GM21786 (cell line): ENCODE data around the gene BCL2L12.
"Not testable (repeated sequence)": the region's sequence is repeated elsewhere in the genome, so short reads cannot be mapped to it uniquely, and the experiment has no call there.

ENCODE experiments used
- ATAC-seq: cut with Tn5 transposase; IDR thresholded peaks from one replicate; pipeline ENCODE4 v1.9.1; 2021; ENCODE audit not compliant: unreplicated experiment

The BCL2L12 gene

DNA sequence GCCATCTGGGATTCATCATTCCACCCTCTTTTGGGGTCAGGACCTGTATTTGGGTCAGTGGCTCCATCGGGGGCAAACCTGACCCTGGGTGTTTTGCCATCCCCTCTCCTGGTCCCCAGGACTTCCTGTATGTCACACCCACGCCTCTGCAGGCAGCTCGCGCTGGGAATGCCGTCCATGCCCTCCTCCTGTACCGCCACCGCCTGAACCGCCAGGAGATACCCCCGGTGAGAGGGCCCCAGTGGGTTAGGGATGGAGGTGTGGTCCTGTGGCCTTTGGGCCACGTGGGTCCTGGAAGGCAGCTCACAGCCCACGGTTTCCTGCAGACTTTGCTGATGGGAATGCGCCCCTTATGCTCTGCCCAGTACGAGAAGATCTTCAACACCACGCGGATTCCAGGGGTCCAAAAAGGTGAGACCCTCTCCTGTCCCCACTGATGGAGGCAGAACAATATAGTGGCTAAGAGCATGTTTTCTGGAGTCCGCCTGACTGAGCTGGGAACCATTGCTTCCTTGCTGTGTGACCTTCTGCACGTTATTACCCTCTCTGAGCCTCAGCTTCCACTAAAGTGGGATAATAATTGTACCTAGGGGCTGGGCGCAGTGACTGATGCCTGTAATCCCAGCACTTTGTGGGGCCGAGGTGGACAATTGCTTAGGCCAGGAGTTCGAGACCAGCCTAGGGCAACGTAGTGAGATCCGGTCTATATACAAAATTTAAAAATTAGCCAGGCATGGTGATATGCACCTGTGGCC, 39.3 kb downstream of the BCL2L12 start:
- no peak for ATAC-seq

DNA sequence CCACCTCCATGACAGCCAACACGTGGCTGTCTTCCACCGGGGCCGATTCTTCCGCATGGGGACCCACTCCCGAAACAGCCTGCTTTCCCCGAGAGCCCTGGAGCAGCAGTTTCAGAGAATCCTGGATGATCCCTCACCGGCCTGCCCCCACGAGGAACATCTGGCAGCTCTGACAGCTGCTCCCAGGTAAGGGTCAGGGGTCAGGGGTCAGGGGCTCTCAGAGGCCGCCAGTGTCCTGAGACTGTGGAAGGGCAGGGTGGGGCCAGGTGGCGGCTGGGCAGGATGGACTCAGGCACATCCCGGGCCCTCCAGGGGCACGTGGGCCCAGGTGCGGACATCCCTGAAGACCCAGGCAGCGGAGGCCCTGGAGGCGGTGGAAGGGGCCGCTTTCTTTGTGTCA, 40.2 kb downstream of the BCL2L12 start:
- no peak for ATAC-seq

DNA sequence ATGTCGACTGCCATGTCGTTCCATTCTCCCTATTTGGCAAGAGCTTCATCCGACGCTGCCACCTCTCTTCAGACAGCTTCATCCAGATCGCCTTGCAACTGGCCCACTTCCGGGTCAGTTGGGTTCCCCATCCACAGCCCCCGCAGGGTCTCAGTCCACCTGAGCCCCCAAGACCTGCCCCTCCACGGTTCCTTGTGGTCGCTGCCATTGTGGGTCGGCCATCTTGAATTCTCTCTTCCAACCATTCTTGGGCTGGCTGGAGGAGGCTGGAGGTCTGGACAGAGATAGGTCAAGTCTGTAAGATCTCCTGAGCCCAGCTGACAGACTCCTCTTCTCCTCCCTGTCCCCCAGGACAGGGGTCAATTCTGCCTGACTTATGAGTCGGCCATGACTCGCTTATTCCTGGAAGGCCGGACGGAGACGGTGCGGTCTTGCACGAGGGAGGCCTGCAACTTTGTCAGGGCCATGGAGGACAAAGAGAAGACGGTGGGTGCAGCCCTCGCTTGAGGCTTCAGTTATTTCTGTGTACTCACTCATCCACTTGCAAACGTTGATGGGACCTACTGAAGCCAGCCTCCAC, 44.7 kb downstream of the BCL2L12 start:
- ATAC-seq: no peak

DNA sequence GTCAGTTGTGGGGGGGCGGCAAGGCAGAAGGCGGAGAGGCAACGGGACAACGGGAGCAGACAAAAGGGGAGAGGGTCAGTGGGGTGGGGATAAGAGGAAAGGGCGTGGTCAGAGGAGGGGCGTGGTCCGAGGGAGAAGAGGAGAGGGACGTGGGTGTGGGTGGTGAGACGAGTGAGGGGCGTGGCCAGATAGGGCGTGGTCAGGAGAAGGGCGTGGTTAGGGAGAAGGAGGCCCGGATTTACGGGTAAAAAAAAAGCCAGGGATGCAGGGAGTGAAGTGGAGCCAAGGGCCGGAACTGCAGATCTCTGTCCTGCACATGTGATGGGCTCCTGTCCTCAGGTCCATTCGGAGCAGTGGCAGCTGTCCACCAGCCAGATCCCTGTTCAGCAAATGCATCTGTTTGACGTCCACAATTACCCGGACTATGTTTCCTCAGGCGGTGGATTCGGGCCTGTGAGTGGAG, 46.7 kb downstream of the BCL2L12 start:
- no peak for ATAC-seq

DNA sequence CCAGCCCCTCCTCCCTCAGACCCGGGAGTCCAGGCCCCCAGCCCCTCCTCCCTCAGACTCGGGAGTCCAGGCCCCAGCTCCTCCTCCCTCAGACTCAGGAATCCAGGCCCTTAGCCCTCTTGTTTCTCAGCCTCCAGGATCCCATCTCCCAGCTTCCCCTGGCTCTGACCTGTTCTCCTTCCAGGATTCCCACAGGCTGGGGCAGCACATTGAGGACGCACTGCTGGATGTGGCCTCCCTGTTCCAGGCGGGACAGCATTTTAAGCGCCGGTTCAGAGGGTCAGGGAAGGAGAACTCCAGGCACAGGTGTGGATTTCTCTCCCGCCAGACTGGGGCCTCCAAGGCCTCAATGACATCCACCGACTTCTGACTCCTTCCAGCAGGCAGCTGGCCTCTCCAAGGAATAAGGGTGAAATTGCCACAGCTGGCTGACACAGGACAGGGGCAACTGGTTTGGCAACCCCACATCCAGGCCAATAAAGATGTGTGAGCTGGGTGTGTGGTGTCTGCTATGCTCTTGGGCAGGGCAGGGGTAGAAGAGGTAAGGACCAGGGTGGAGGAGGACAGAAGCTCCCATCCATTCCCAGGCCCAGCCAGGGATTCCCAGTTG, 47.6 kb downstream of the BCL2L12 start:
- no peak for ATAC-seq

DNA sequence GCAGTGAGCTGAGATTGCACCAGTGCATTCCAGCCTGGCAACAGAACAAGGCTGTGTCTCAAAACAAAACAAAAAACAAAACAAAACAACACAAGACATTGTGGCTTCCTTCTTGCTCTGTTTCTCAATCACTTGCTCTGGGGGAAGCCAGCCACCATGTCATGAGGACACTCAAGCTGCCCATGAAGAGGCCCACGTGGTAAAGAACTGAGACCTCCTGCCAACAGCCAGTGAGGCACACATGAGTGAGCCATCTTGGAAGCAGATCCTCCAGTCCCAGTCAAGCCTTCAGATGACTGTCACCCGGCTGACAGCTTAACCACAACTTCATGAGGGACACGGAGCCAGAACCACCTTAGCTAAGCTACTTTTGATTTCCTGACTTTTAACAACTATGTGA, 50.4 kb downstream of the BCL2L12 start:
- no peak for ATAC-seq

DNA sequence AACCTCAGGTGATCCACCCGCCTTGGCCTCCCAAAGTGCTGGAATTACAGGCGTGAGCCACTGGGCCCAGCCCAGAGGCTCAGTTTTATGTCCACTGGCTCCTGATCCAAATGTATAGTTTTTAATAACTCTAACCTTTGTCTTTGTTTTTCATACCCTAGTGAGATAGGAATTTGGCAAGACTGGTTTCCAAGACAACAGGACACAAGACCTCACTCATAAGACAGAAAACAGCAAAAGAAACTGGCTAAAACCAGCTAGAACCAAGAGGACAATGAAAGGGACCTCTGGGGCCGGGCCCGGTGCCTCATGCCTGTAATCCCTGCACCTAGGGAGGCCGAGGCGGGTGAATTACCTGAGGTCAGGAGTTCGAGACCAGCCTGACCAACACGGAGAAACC, 52.8 kb downstream of the BCL2L12 start:
- no peak for ATAC-seq

DNA sequence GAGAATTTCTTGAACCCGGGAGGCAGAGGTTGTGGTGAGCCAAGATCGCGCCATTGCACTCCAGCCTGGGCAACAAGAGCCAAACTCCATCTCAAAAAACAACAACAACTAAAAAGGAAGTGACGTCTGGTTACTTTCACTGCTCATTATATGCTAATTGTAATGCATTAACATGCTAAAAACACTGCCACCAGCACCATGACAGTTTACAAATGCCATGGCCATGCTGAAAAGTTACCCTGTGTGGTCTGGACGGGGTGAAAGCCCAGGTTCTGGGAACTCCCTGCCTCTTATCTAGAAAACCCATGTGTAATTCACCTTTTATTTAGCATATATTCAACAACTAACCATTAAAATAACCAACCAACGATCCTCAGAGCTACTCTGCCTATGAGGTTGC, 53.3 kb downstream of the BCL2L12 start:
- no peak for ATAC-seq

DNA sequence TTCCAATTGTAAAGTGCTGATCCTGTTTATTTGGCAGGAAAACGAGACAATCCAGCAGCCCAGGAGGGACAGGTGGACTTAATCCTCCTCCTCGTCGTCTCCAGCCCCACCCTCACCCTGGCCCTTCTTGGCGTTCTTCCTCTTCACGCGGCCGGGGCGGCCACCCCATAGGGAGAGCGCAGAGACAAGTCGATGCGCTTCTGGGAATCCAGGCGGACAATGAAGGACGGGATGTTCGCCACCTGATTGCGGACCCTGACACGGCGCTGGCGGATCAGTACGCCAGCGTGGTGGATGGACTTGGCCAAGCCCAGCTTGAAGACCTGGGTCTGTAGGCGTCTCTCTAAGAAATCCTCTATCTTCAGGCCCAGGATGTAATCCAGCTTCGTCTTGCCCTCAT, 53.7 kb downstream of the BCL2L12 start:
- ATAC-seq: not testable (repeated sequence)
